LNCAP (cell line): ENCODE measurements around the gene ADGRF3.

Source experiments
- TF ChIP-seq, protein P1 (sequence below): fragments of 450-650 bp; IDR thresholded peaks from 2 replicates; pipeline ENCODE4 v1.5.1; 2017; ENCODE audit warnings: mild to moderate bottlenecking

The ADGRF3 gene

DNA sequence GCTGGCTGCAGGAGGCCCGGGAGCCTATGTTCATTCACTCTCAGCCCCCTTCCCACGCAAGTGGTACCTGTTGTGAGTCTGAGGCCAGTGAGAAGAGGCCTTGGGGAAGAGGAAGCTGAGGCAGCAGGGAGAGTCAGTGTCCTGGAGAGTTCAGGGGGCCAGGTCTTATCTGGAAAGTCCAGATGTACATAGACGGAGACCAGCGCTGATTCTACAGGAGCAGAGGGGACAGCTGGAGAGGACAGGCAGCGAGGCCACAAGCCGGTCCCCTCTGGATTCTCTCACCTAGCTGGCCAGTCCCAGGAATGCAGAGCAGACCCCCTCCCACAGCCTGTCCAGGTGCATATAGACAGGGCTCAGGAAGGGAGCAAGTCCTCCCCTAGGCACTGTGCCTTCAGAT is 29.7 kb downstream of the ADGRF3 start:
- TF ChIP-seq, protein P1, sequence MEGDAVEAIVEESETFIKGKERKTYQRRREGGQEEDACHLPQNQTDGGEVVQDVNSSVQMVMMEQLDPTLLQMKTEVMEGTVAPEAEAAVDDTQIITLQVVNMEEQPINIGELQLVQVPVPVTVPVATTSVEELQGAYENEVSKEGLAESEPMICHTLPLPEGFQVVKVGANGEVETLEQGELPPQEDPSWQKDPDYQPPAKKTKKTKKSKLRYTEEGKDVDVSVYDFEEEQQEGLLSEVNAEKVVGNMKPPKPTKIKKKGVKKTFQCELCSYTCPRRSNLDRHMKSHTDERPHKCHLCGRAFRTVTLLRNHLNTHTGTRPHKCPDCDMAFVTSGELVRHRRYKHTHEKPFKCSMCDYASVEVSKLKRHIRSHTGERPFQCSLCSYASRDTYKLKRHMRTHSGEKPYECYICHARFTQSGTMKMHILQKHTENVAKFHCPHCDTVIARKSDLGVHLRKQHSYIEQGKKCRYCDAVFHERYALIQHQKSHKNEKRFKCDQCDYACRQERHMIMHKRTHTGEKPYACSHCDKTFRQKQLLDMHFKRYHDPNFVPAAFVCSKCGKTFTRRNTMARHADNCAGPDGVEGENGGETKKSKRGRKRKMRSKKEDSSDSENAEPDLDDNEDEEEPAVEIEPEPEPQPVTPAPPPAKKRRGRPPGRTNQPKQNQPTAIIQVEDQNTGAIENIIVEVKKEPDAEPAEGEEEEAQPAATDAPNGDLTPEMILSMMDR: no peak

DNA sequence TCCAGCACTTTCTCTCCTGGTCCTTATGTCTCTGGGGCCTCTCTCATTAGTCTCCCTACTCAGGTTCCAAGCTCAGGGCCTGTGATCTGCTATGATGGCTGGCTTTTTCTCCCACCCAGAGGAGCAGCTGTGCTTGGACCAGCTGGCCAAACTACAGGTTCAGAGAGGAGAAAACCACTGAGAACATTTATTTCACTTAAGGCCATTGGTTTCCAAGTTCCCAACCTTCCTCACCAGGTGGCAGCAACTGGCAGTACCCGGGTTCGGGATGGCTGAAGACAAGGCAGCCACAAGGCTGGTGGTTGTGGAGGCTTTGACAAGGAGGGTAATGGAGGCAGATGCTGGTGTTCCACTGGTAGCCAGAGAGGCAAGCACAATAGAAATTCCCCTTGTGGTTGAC is 30.5 kb downstream of the ADGRF3 start:
- TF ChIP-seq, protein P1: no peak

DNA sequence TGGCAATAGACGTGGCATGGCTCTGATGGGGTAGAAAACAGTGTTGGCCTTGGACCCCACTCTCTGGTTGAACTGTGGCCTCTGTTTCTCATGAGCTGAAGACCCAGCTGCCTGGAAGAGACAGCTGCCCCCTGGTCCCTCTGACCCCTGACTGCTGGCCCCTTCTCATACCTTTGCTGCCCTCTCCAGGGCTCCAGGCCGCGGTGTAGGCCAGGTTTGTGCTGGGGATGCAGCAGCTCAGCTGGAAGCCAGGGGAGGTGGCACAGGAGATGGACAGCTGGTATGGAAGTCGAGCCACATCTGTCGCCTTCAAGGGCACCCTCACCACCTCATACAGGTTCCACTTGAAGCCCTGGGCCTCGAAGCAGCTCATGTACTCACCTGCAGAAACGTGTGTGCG is 32.3 kb downstream of the ADGRF3 start:
- TF ChIP-seq, protein P1: no peak

DNA sequence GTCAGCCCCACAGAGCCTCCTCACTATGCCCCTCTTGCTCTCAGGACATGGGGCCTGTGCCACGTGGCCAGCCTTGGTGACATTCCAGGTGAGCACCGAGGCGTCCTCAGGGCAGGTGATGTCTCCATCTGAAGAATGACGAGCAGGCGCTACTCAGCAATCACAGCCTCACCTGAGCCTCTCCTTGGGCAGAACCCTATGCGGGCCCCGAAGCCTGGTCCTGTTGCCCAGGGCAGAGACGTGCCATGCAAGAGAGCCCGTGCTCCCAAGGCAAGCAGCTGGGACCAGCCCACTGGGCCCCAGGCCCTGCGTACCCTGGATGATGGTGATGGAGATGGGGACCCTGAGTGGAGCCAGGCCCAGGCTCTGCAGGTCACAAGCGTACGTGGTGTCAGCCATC is 33.1 kb downstream of the ADGRF3 start:
- TF ChIP-seq, protein P1: no peak

DNA sequence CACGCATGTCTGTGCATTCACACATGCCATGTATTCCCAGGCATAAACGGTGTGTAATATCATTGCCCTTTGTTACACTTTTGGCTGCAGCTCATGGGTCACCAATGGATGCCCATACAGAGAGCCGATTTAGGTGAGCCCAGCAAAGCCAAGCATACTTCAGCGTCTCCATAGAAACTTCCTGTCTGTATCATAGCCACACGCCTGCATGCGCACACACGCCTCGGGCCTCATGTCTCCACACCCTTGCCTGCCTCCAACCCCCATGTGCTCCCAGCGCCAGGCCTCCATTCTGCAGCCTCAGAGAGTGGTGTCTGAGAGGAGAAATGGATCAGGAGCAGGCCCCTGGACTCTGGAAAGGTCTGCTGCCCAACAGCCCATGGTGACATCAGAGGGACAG is 34.1 kb downstream of the ADGRF3 start:
- TF ChIP-seq, protein P1: no peak

DNA sequence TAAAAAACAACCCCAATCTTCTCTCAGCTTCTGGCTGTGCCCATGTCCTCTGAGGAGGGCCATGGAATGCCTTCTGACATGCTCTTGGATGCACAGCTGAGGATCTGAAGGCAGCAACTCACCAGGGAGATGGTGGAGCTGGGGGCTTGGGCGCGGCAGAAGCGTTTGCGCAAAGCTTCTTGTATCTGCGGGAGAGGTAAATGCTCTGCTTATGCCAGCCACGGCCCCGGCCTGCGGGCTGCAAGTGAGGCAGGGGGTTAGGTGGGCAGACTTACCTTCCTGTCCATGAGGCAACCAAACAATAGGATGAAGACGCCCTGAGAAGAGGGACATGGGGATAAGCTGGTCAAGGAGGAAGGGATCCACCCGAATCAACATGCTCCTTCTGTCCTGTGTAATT is 36.7 kb downstream of the ADGRF3 start:
- TF ChIP-seq, protein P1: no peak

DNA sequence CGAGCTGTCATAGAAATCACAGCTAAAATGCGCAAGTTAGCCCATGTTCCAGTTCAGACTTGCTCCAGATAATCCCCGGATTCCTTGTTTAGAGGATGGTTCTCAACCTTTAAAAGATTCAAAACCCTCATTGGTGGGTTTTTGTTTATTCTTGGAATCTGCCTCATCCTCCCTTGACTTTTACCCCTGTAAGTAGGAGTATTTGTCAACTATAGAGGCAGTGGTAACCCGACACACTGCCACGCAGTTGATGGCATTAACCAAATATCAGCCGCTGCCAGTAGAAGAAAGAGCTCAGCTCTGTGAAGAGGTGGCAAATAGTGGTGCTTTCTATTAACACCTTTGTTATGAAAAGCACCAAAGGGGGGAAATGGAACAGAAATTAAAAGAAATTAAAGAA is 41.0 kb downstream of the ADGRF3 start:
- TF ChIP-seq, protein P1: no peak

DNA sequence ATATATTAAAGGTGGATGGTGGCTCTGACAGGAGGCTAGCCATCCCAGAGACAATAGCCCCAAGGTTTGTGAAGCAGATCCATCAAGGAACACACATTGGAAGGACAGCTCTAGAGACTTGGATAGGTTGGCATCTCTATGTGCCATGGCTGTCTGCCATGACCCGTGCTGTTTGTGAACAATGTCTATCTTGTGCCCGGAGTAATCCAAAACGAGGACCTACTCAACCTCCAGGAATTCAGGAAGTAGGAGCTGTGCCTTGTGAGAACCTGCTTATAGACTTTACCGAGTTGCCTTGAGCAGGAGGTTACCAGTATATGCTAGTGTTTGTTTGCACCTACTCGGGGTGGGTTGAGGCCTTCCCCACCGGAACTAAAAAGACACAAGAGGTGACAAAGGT is 43.7 kb downstream of the ADGRF3 start:
- TF ChIP-seq, protein P1: no peak
